H9 (cell line): ENCODE data around the gene FXR1. TPM values are rescaled to one million over a fixed set of nuclear protein-coding genes. Genes with fewer than 3 reads are reported as not detected.

Experiments
- DNase-seq: peaks from one replicate; pipeline ENCODE4 v3.0.0-alpha.2; 2017
- H2AFZ ChIP-seq: one replicate; pipeline ENCODE4 v1.6.1; 2013; ENCODE audit warnings: mild to moderate bottlenecking, low read length, control low read depth, moderate library complexity
- H2AK5ac ChIP-seq: 2 replicates; pipeline ENCODE4 v1.6.1; 2013; ENCODE audit warnings: low read length, control low read depth, mixed read lengths; ENCODE audit not compliant: insufficient read length
- H2BK120ac ChIP-seq: one replicate; pipeline ENCODE4 v1.6.1; 2013; ENCODE audit warnings: low read depth, mild to moderate bottlenecking, low read length, control low read depth, inconsistent platforms; ENCODE audit not compliant: poor library complexity, severe bottlenecking
- H2BK12ac ChIP-seq: 2 replicates; pipeline ENCODE4 v1.6.1; 2013; ENCODE audit warnings: low read length, control low read depth, mixed read lengths, low read depth; ENCODE audit not compliant: insufficient read length
- H2BK15ac ChIP-seq: 2 replicates; pipeline ENCODE4 v1.6.1; 2013; ENCODE audit warnings: low read depth, low read length, control low read depth
- H2BK20ac ChIP-seq: one replicate; pipeline ENCODE4 v1.6.1; 2013; ENCODE audit warnings: low read depth, mild to moderate bottlenecking, low read length, control low read depth, inconsistent platforms; ENCODE audit not compliant: poor library complexity, severe bottlenecking
- H2BK5ac ChIP-seq: 2 replicates; pipeline ENCODE4 v1.6.1; 2013; ENCODE audit warnings: low read length, control low read depth, mixed read lengths; ENCODE audit not compliant: insufficient read length
- H3K14ac ChIP-seq: 2 replicates; pipeline ENCODE4 v1.6.1; 2013; ENCODE audit warnings: low read length, control low read depth; ENCODE audit not compliant: insufficient read depth
- H3K18ac ChIP-seq: 2 replicates; pipeline ENCODE4 v1.6.1; 2013; ENCODE audit warnings: low read depth, mild to moderate bottlenecking, mixed read lengths, low read length, control low read depth; ENCODE audit not compliant: insufficient read length
- H3K23ac ChIP-seq: 2 replicates; pipeline ENCODE4 v1.6.1; 2013; ENCODE audit warnings: low read length, control low read depth, mixed read lengths, low read depth; ENCODE audit not compliant: insufficient read length
- H3K23me2 ChIP-seq: 2 replicates; pipeline ENCODE4 v1.6.1; 2013; ENCODE audit warnings: low read depth, mild to moderate bottlenecking, mixed read lengths, low read length, control low read depth; ENCODE audit not compliant: insufficient read length, poor library complexity, severe bottlenecking
- H3K27ac ChIP-seq: 2 replicates; pipeline ENCODE4 v1.5.1; 2013; ENCODE audit warnings: low read length, control low read depth, mixed read lengths, low read depth; ENCODE audit not compliant: insufficient read length
- H3K27me3 ChIP-seq: 2 replicates; pipeline ENCODE4 v1.6.1; 2013; ENCODE audit warnings: low read length, control low read depth, inconsistent platforms; ENCODE audit not compliant: insufficient read depth
- H3K4ac ChIP-seq: 2 replicates; pipeline ENCODE4 v1.6.1; 2013; ENCODE audit warnings: low read depth, mild to moderate bottlenecking, control low read depth, inconsistent platforms, low read length, moderate library complexity
- H3K4me1 ChIP-seq: 2 replicates; pipeline ENCODE4 v1.6.1; 2013; ENCODE audit warnings: low read length, control low read depth, inconsistent platforms; ENCODE audit not compliant: insufficient read depth
- H3K4me2 ChIP-seq: 2 replicates; pipeline ENCODE4 v1.6.1; 2013; ENCODE audit warnings: low read length, control low read depth, mixed read lengths; ENCODE audit not compliant: insufficient read length, insufficient read depth
- H3K56ac ChIP-seq: 2 replicates; pipeline ENCODE4 v1.6.1; 2013; ENCODE audit warnings: low read depth, mild to moderate bottlenecking, mixed read lengths, low read length, control low read depth; ENCODE audit not compliant: insufficient read length
- H3K79me1 ChIP-seq: 2 replicates; pipeline ENCODE4 v1.6.1; 2013; ENCODE audit warnings: low read depth, mild to moderate bottlenecking, moderate library complexity, low read length, control low read depth, inconsistent platforms; ENCODE audit not compliant: insufficient read depth, poor library complexity, severe bottlenecking
- H3K79me2 ChIP-seq: 2 replicates; pipeline ENCODE4 v1.6.1; 2013; ENCODE audit warnings: low read length, control low read depth, inconsistent platforms; ENCODE audit not compliant: insufficient read depth
- H3K9ac ChIP-seq: 2 replicates; pipeline ENCODE4 v1.6.1; 2013; ENCODE audit warnings: low read length, control low read depth, mixed read lengths; ENCODE audit not compliant: insufficient read length; ENCODE audit errors: extremely low read depth
- H3K9me3 ChIP-seq: one replicate; pipeline ENCODE4 v1.6.1; 2013; ENCODE audit warnings: low read depth, low read length, inconsistent platforms; ENCODE audit not compliant: control insufficient read depth
- H3T11ph ChIP-seq: one replicate; pipeline ENCODE4 v1.6.1; 2013; ENCODE audit warnings: mild to moderate bottlenecking, low read length, control low read depth, inconsistent platforms
- H4K20me1 ChIP-seq: one replicate; pipeline ENCODE4 v1.6.1; 2013; ENCODE audit not compliant: control insufficient read depth, insufficient read length, insufficient read depth
- H4K5ac ChIP-seq: 2 replicates; pipeline ENCODE4 v1.6.1; 2013; ENCODE audit warnings: low read depth, mild to moderate bottlenecking, mixed read lengths, low read length, control low read depth; ENCODE audit not compliant: insufficient read length
- H4K8ac ChIP-seq: replicated peaks from 2 replicates; pipeline ENCODE4 v1.6.1; 2013; ENCODE audit warnings: low read length, control low read depth, mixed read lengths, low read depth; ENCODE audit not compliant: insufficient read length
- H4K91ac ChIP-seq: 2 replicates; pipeline ENCODE4 v1.6.1; 2013; ENCODE audit warnings: low read depth, mild to moderate bottlenecking, moderate library complexity, mixed read lengths, low read length, control low read depth; ENCODE audit not compliant: insufficient read length
- H3K27ac Mint-ChIP-seq, 3 experiments: 2 replicates in 2 of 3; 3 replicates in 1 of 3; pipeline ENCODE4 v1.8.0; 2020 to 2021; ENCODE audit warnings: mixed read lengths in 3 of 3, mild to moderate bottlenecking in 1 of 3, moderate library complexity in 1 of 3
- H3K27me3 Mint-ChIP-seq: 2 replicates; pipeline ENCODE4 v1.8.0; 2021; ENCODE audit warnings: low read depth, mild to moderate bottlenecking, moderate library complexity, mixed read lengths
- H3K36me3 Mint-ChIP-seq, 3 experiments: 2 replicates in 2 of 3; 3 replicates in 1 of 3; pipeline ENCODE4 v1.8.0; 2020 to 2021; ENCODE audit warnings: low read depth in 3 of 3, mixed read lengths in 3 of 3; ENCODE audit not compliant: insufficient read depth in 1 of 3
- H3K4me1 Mint-ChIP-seq, 2 experiments: 2 replicates each; pipeline ENCODE4 v1.8.0; 2020; ENCODE audit warnings: mixed read lengths in 2 of 2
- H3K4me3 Mint-ChIP-seq, 2 experiments: 2 replicates in 1 of 2; 3 replicates in 1 of 2; pipeline ENCODE4 v1.8.0; 2020 to 2021; ENCODE audit warnings: mild to moderate bottlenecking in 2 of 2, mixed read lengths in 2 of 2, moderate library complexity in 1 of 2
- H3K9me3 Mint-ChIP-seq, 2 experiments: 2 replicates in 1 of 2; 3 replicates in 1 of 2; pipeline ENCODE4 v1.8.0; 2020; ENCODE audit warnings: mild to moderate bottlenecking in 2 of 2, mixed read lengths in 2 of 2, moderate library complexity in 1 of 2
- CTCF ChIP-seq: fragments of 200-600 bp; sonication (generic); conservative IDR thresholded peaks from 3 replicates; pipeline ENCODE4 v1.8.0; 2021; ENCODE audit warnings: antibody characterized with exemption, mild to moderate bottlenecking
- WGBS: extraction: QIAGEN DNeasy Blood & Tissue Kit; methylation state at CpG from one replicate; pipeline ENCODE4 v1.1.7; 2013; ENCODE audit warnings: missing lambda C conversion rate, low lambda C conversion rate, mixed read lengths; ENCODE audit not compliant: insufficient read length; ENCODE audit errors: extremely low coverage; 5-methylcytosine and 5-hydroxymethylcytosine counted together
- total RNA-seq: library from RNA; stranded (reverse); gene quantifications from 2 replicates; pipeline ENCODE4 v1.2.1, GENCODE V29; 2021

FXR1 gene
- total RNA-seq, 1 experiment from 2014 or later, result 240 TPM

- Histone ChIP-seq H3K56ac (no peak overlapping the region), H3K27ac (no peak overlapping the region), H4K5ac (no peak overlapping the region), H2BK15ac (no peak overlapping the region), H2AFZ (no peak overlapping the region), H3K27me3 (no peaks in the 10 kb centered on the region), H4K91ac (no peak overlapping the region), H2BK12ac (no peak overlapping the region), H2BK5ac (no peak overlapping the region), H3K23ac (no peak overlapping the region), H3K18ac (no peak overlapping the region), H3K9ac (no peak overlapping the region), H3K4me2 (no peak overlapping the region), H3K79me1 (no peaks in the 10 kb centered on the region), H3K9me3 (no peaks in the 10 kb centered on the region), H3K4ac (no peak overlapping the region), H2BK120ac (no peak overlapping the region), H4K8ac (no peak overlapping the region), H4K20me1 (no peaks in the 10 kb centered on the region), H3T11ph (no peak overlapping the region), H3K79me2 (peaks cover 78% of the 10 kb centered on the region; the same call in 1 of the 2 replicates), H2AK5ac (no peak overlapping the region), H3K4me1 (no peaks in the 10 kb centered on the region; the same call in 1 of the 2 replicates), H2BK20ac (no peak overlapping the region), H3K23me2 (no peaks in the 10 kb centered on the region), H3K14ac (no peak overlapping the region)
- no CpG with 5 or more reads among the region's 4 CpGs for WGBS
- Mint-ChIP-seq H3K4me3 (no peak overlapping the region), H3K9me3 (peaks cover 0 to 5% of the 10 kb centered on the region in 2 experiments; a peak in 1 of 5 replicates), H3K27me3 (no peaks in the 10 kb centered on the region), H3K27ac (peak overlapping the region in 2 of 3 experiments; percentile 59 to 78; a peak in 1 of 7 replicates), H3K36me3 (peaks cover 12 to 30% (median 24%) of the 10 kb centered on the region in 3 experiments; a peak in 6 of 7 replicates), H3K4me1 (peaks cover 47 to 54% of the 10 kb centered on the region in 2 experiments)
- TF ChIP-seq CTCF, result no peak
- DNase-seq, result no peak
Measured at GRCh38 chr3:180923561-180923960, 11.1 kb downstream of the FXR1 start.
